ENCODE measurements around the gene C6orf141. TPM values are rescaled to one million over a fixed set of nuclear protein-coding genes. Genes with fewer than 3 reads are reported as not detected.

The C6orf141 gene
- total RNA-seq, 1 donor from 2014 or later = 9.4 TPM

GRCh38 chr6:49540614-49541013 is 9.9 kb upstream of the C6orf141 start:
- Mint-ChIP-seq H3K4me1 (ENCODE audit: low read depth) (peaks cover 4% of the 10 kb centered on the region), H3K9me3 (ENCODE audit: low read depth) (no peaks in the 10 kb centered on the region), H3K4me3 (ENCODE audit: low read depth) (no peak overlapping the region), H3K27me3 (no peaks in the 10 kb centered on the region), H3K27ac (no peak overlapping the region), H3K36me3 (ENCODE audit: insufficient read depth) (no peaks in the 10 kb centered on the region)
- no peak for TF ChIP-seq CTCF (IDR thresholded peaks at IDR 0.05; ENCODE audit: unreplicated experiment)
- no peak for DNase-seq (ENCODE audit: low spot score, unreplicated experiment)

GRCh38 chr6:49541210-49541724 is 9.2 kb upstream of the C6orf141 start:
- Mint-ChIP-seq H3K27ac (no peak overlapping the region), H3K27me3 (no peaks in the 10 kb centered on the region), H3K4me3 (ENCODE audit: low read depth) (no peak overlapping the region), H3K36me3 (ENCODE audit: insufficient read depth) (no peaks in the 10 kb centered on the region), H3K4me1 (ENCODE audit: low read depth) (peaks cover 4% of the 10 kb centered on the region), H3K9me3 (ENCODE audit: low read depth) (no peaks in the 10 kb centered on the region)
- no peak for DNase-seq (ENCODE audit: low spot score, unreplicated experiment)
- TF ChIP-seq CTCF (IDR thresholded peaks at IDR 0.05; ENCODE audit: unreplicated experiment) = no peak

- no peak overlapping the region for H3K27ac Mint-ChIP-seq
- H3K9me3 Mint-ChIP-seq (ENCODE audit: low read depth) = no peaks in the 10 kb centered on the region
- H3K4me1 Mint-ChIP-seq (ENCODE audit: low read depth) = peaks cover 4% of the 10 kb centered on the region
- no peaks in the 10 kb centered on the region for H3K27me3 Mint-ChIP-seq
- DNase-seq (ENCODE audit: low spot score, unreplicated experiment) = no peak
- no peak overlapping the region for H3K4me3 Mint-ChIP-seq (ENCODE audit: low read depth)
- no peaks in the 10 kb centered on the region for H3K36me3 Mint-ChIP-seq (ENCODE audit: insufficient read depth)
- TF ChIP-seq CTCF (IDR thresholded peaks at IDR 0.05; ENCODE audit: unreplicated experiment) = no peak
These were observed 8.5 kb upstream of the C6orf141 start for GRCh38 chr6:49541936-49542335.

- Mint-ChIP-seq H3K27me3 (peaks cover 3% of the 10 kb centered on the region), H3K36me3 (ENCODE audit: insufficient read depth) (no peaks in the 10 kb centered on the region), H3K9me3 (ENCODE audit: low read depth) (no peaks in the 10 kb centered on the region), H3K4me1 (ENCODE audit: low read depth) (peaks cover 4% of the 10 kb centered on the region), H3K4me3 (ENCODE audit: low read depth) (no peak overlapping the region), H3K27ac (no peak overlapping the region)
- no peak for TF ChIP-seq CTCF (IDR thresholded peaks at IDR 0.05; ENCODE audit: unreplicated experiment)
- DNase-seq (ENCODE audit: low spot score, unreplicated experiment) = no peak
These were observed 7.2 kb upstream of the C6orf141 start for GRCh38 chr6:49543087-49543858.

GRCh38 chr6:49546331-49546730 is 4.1 kb upstream of the C6orf141 start:
- no peak for TF ChIP-seq CTCF (IDR thresholded peaks at IDR 0.05; ENCODE audit: unreplicated experiment)

More at GRCh38 chr6:49546331-49546730, 4.1 kb upstream of the C6orf141 start:
- peaks cover 16% of the 10 kb centered on the region for H3K27me3 Mint-ChIP-seq
- no peaks in the 10 kb centered on the region for H3K9me3 Mint-ChIP-seq (ENCODE audit: low read depth)
- no peak for DNase-seq (ENCODE audit: low spot score, unreplicated experiment)
- H3K36me3 Mint-ChIP-seq (ENCODE audit: insufficient read depth) = no peaks in the 10 kb centered on the region
- no peak overlapping the region for H3K4me3 Mint-ChIP-seq (ENCODE audit: low read depth)
- no peak overlapping the region for H3K27ac Mint-ChIP-seq
- peaks cover 12% of the 10 kb centered on the region for H3K4me1 Mint-ChIP-seq (ENCODE audit: low read depth)
